Stomach (tissue), 9 donors: Measurements from ENCODE around the gene GPC6. TPM values are rescaled to one million over a fixed set of nuclear protein-coding genes. Genes with fewer than 3 reads are reported as not detected.
A peak's percentile ranks its signal among the peaks of the same experiment; 100 is the strongest.

Source experiments
- DNase-seq, 2 donors: peaks; one replicate each; pipeline versions ENCODE4 v3.0.0 to v3.0.0-alpha.2; 2013 to 2019
- H3K27ac ChIP-seq, 5 donors: fragments of 200-600 bp in 4 of 5; sonication (generic) in 4 of 5; one replicate each; pipeline ENCODE4 v1.5.1; 2013 to 2019; ENCODE audit warnings: mild to moderate bottlenecking in 1 of 5, moderate library complexity in 1 of 5
- H3K27me3 ChIP-seq, 3 donors: fragments of 200-600 bp; sonication (generic); one replicate each; pipeline ENCODE4 v1.5.1; 2017 to 2019; ENCODE audit warnings: mixed run types in 1 of 3
- H3K36me3 ChIP-seq, 4 donors: fragments of 200-600 bp; sonication (generic); 1 replicate in 3 of 4; 2 replicates in 1 of 4; pipeline ENCODE4 v1.5.1; 2016 to 2019
- H3K4me1 ChIP-seq, 4 donors: fragments of 200-600 bp; sonication (generic); one replicate each; pipeline ENCODE4 v1.5.1; 2016 to 2019
- H3K4me3 ChIP-seq, 4 donors: fragments of 200-600 bp; sonication (generic) in 3 of 4; one replicate each; pipeline ENCODE4 v1.5.1; 2016 to 2019; ENCODE audit warnings: mild to moderate bottlenecking in 1 of 4
- H3K9me3 ChIP-seq, 4 donors: fragments of 200-600 bp; sonication (generic); one replicate each; pipeline ENCODE4 v1.5.1; 2016 to 2019
- EP300 ChIP-seq: sonication (generic); formaldehyde crosslinking; IDR thresholded peaks from one replicate; pipeline ENCODE4 v1.6.1; 2017; ENCODE audit warnings: antibody characterized with exemption
- POLR2A ChIP-seq, 4 donors: fragments of 450-650 bp; IDR thresholded peaks; one replicate each; pipeline ENCODE4 v1.6.1; 2016; ENCODE audit warnings: antibody characterized with exemption in 4 of 4, control low read depth in 2 of 4, mild to moderate bottlenecking in 1 of 4, moderate library complexity in 1 of 4
- POLR2AphosphoS5 ChIP-seq, 3 donors: sonication (generic); formaldehyde crosslinking; IDR thresholded peaks; one replicate each; pipeline ENCODE4 v1.6.1; 2016; ENCODE audit warnings: antibody characterized with exemption in 3 of 3
- WGBS, 5 donors: extraction: QIAGEN DNeasy Blood & Tissue Kit in 3 of 5; methylation state at CpG; one replicate each; pipeline versions ENCODE4 v1.1.5 to v1.1.7; 2013 to 2018; 5-methylcytosine and 5-hydroxymethylcytosine counted together
- intact Hi-C: fragments of 100-400 bp; cut with DNase I; formaldehyde crosslinking; loops from one replicate; pipeline ENCODE4 v1.15.1; 2023; ENCODE audit warnings: low total_unique reads
- polyA plus RNA-seq, 3 donors: library from polyadenylated mRNA; stranded (reverse); fragments of 200-250 nt; gene quantifications; one replicate each; pipeline ENCODE4 v1.2.3, GENCODE V29; 2013
- total RNA-seq, 5 donors: library from RNA; depleted of rRNA; stranded (reverse); fragments of >200 nt; gene quantifications; one replicate each; pipeline versions ENCODE4 v1.1.0 to v1.2.3, GENCODE V29; 2014 to 2016
- TF ChIP-seq, protein P1 (sequence below), 7 experiments: fragments of 450-650 bp in 4 of 7; fragments of 200-600 bp in 3 of 7; sonication (generic) in 3 of 7; IDR thresholded peaks; one replicate each; pipeline ENCODE4 v1.5.1; 2016 to 2019; ENCODE audit warnings: antibody characterized with exemption in 7 of 7, control low read depth in 2 of 7, mild to moderate bottlenecking in 1 of 7
- donor health status: healthy with polysubstance abuse.
- donor health status: Bipolar disorder and iron deficiency.
- donor health status: healthy.

GPC6 gene
- total and polyA plus RNA-seq, 8 donors, result 0.70 to 52.7 (median 5.6) TPM

DNA sequence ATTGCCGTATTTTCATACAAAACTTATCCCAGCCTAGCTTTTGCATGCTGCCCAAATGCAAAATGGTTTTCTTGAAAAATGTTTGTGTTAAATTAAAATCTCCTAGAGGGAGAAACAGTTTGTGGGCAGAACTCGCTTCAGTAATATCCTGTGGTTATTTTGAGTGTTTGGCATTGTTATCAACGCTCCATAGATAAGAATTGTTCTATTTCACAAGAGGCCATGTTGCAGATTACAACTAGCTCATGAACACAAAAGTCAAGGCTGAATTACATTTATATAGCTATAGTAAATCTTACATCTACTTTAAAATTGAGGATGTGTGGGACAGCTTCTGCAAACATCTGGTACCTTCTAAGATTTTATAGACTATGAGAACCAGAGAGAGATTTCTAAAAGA is 805.0 kb downstream of the GPC6 start:
- Histone ChIP-seq H3K4me3 (no peak overlapping the region), H3K4me1 (no peaks in the 10 kb centered on the region), H3K27me3 (no peaks in the 10 kb centered on the region), H3K36me3 (no peaks in the 10 kb centered on the region), H3K9me3 (no peaks in the 10 kb centered on the region), H3K27ac (no peak overlapping the region)
- no peak for DNase-seq
- intact Hi-C loops, result no loop called here
- TF ChIP-seq POLR2AphosphoS5 (IDR thresholded peaks at IDR 0.05), result no peak
- TF ChIP-seq, protein P1, sequence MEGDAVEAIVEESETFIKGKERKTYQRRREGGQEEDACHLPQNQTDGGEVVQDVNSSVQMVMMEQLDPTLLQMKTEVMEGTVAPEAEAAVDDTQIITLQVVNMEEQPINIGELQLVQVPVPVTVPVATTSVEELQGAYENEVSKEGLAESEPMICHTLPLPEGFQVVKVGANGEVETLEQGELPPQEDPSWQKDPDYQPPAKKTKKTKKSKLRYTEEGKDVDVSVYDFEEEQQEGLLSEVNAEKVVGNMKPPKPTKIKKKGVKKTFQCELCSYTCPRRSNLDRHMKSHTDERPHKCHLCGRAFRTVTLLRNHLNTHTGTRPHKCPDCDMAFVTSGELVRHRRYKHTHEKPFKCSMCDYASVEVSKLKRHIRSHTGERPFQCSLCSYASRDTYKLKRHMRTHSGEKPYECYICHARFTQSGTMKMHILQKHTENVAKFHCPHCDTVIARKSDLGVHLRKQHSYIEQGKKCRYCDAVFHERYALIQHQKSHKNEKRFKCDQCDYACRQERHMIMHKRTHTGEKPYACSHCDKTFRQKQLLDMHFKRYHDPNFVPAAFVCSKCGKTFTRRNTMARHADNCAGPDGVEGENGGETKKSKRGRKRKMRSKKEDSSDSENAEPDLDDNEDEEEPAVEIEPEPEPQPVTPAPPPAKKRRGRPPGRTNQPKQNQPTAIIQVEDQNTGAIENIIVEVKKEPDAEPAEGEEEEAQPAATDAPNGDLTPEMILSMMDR (IDR thresholded peaks at IDR 0.05), result no peak
- no peak for TF ChIP-seq EP300
- TF ChIP-seq POLR2A (IDR thresholded peaks at IDR 0.05), result no peak
- 50 to 72% (median 52%) methylated on average over 3 of the region's 3 CpGs for WGBS, 5 donors

DNA sequence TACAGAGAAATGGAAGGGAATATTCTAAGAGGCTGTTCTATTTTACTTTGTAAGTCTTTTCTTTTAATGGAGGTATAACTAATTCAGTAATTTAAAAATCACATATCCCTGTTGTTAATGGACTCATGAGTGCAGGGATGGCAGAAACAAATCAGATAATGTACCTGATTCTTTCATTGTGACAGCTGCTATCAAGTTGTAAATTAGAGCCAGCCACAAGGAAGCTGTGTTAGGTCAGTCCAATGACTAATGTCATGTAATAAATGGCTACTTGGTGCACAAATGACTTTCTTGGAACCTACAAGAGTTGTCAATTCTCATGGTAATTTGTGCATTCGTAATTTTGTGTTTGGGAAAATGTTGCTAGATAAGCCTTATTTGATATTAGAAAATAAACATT is 806.5 kb downstream of the GPC6 start:
- Histone ChIP-seq H3K27me3 (no peaks in the 10 kb centered on the region), H3K4me3 (no peak overlapping the region), H3K9me3 (no peaks in the 10 kb centered on the region), H3K36me3 (no peaks in the 10 kb centered on the region), H3K27ac (no peak overlapping the region), H3K4me1 (no peaks in the 10 kb centered on the region)
- DNase-seq, result no peak
- WGBS, 5 donors, result 50 to 81% (median 74%) methylated on average over 1 of the region's 1 CpG
- intact Hi-C loops, result no loop called here
- TF ChIP-seq POLR2A (IDR thresholded peaks at IDR 0.05), result no peak
- no peak for TF ChIP-seq EP300
- TF ChIP-seq, protein P1 (IDR thresholded peaks at IDR 0.05), result no peak
- TF ChIP-seq POLR2AphosphoS5 (IDR thresholded peaks at IDR 0.05), result no peak

DNA sequence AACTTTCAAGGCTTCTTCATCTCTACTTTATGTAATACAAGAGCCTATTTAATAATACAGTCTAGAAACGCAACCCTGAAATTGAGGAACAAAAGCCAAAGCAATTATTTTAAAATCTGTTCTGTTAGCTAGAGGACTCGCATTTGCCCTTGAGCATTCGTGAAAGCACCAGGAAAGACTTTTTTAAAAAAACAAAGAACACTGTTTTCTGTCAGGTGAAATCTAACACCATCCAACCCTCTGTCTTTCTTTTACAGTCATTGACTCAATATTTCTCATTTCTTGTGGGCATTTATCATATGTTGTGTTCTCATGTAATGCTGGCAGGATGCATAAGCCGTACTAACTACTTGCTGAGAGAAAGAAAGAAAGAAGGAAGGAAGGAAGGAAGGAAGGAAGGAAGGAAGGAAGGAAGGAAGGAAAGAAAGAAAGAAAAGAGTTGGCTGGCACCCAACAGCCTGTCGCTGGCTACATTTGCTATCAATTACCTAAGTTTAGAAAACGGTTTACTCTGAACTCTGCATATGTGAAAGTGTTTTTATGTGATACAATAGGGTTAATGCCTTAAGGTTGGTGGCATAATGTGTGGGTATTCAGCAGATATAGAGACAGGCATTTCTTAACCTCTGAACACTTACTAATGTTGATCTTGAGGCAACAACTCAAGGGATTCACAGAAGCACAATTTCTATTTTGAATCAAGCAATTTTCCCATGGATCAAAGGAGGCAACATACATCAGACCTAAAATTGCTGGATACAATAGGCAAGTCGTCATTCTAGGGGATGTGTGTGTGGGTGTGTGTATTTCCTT is 807.4 kb downstream of the GPC6 start:
- DNase-seq, result peak in 1 of 2 donors; percentile 18
- H3K27ac ChIP-seq, result no peak overlapping the region
- intact Hi-C loops, result no loop called here
- H3K4me3 ChIP-seq, result no peak overlapping the region
- H3K4me1 ChIP-seq, result no peaks in the 10 kb centered on the region
- H3K36me3 ChIP-seq, result no peaks in the 10 kb centered on the region
- H3K9me3 ChIP-seq, result no peaks in the 10 kb centered on the region
- TF ChIP-seq EP300 (no peak), POLR2A (IDR thresholded peaks at IDR 0.05) (no peak), POLR2AphosphoS5 (IDR thresholded peaks at IDR 0.05) (no peak)
- TF ChIP-seq, protein P1 (IDR thresholded peaks at IDR 0.05), result no peak
- no peaks in the 10 kb centered on the region for H3K27me3 ChIP-seq
- 50 to 66% (median 57%) methylated on average over 7 of the region's 7 CpGs for WGBS, 5 donors

DNA sequence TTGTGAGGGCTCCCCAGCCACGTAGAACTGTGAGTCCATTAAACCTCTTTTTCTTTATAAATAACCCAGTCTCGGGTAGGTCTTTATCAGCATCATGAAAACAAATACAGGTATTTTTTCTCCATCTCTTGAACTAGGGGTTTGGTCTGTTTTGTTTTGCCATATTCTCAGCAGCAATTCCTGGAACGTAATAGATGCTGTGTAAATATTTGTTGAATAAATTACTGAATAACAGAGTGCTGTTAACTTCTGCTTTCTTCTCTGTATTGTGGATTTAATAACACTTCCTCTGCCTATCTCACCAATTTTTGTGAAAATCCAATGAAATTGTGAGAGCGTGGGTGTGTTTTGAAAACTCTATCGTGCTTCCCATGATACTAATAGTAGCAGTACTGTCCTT is 823.4 kb downstream of the GPC6 start:
- DNase-seq, result no peak
- H3K27me3 ChIP-seq, result no peaks in the 10 kb centered on the region
- TF ChIP-seq, protein P1 (IDR thresholded peaks at IDR 0.05), result no peak
- no peak for TF ChIP-seq POLR2AphosphoS5 (IDR thresholded peaks at IDR 0.05)
- H3K36me3 ChIP-seq, result no peaks in the 10 kb centered on the region
- 49 to 64% (median 57%) methylated on average over 5 of the region's 5 CpGs for WGBS, 5 donors
- intact Hi-C loops, result no loop called here
- no peak overlapping the region for H3K27ac ChIP-seq
- no peak overlapping the region for H3K4me3 ChIP-seq
- no peaks in the 10 kb centered on the region for H3K4me1 ChIP-seq
- H3K9me3 ChIP-seq, result no peaks in the 10 kb centered on the region
